GM12873 (cell line): ENCODE results near the gene NPTXR.

ENCODE experiments used
- TF ChIP-seq, protein P1 (sequence below): IDR thresholded peaks from 2 replicates; pipeline ENCODE4 v1.5.1; 2012; ENCODE audit warnings: low read depth, mild to moderate bottlenecking, moderate library complexity, low read length, control low read depth; ENCODE audit not compliant: insufficient read depth; ENCODE audit errors: missing control alignments

Gene NPTXR

DNA sequence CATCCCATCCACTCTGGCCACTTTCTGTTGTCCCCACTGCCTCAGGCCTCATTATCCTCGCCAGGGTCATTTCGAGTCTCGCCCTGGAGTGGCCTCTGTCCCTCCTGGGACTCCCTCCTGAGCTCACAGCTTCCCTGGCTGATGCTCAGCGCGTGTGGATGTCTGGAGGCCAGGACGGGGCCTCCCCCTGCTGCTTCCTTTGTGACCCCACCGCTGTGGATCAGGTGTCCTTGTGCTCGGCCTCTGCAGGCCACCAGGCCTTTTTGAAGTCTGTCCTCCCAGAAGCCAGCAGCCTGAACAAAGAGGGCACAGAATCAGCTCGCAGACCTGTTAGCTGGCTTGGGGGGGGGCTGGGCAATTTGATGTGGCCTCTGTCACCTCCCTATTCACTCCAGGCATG, 14.7 kb upstream of the NPTXR start:
- TF ChIP-seq, protein P1, sequence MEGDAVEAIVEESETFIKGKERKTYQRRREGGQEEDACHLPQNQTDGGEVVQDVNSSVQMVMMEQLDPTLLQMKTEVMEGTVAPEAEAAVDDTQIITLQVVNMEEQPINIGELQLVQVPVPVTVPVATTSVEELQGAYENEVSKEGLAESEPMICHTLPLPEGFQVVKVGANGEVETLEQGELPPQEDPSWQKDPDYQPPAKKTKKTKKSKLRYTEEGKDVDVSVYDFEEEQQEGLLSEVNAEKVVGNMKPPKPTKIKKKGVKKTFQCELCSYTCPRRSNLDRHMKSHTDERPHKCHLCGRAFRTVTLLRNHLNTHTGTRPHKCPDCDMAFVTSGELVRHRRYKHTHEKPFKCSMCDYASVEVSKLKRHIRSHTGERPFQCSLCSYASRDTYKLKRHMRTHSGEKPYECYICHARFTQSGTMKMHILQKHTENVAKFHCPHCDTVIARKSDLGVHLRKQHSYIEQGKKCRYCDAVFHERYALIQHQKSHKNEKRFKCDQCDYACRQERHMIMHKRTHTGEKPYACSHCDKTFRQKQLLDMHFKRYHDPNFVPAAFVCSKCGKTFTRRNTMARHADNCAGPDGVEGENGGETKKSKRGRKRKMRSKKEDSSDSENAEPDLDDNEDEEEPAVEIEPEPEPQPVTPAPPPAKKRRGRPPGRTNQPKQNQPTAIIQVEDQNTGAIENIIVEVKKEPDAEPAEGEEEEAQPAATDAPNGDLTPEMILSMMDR = no peak

DNA sequence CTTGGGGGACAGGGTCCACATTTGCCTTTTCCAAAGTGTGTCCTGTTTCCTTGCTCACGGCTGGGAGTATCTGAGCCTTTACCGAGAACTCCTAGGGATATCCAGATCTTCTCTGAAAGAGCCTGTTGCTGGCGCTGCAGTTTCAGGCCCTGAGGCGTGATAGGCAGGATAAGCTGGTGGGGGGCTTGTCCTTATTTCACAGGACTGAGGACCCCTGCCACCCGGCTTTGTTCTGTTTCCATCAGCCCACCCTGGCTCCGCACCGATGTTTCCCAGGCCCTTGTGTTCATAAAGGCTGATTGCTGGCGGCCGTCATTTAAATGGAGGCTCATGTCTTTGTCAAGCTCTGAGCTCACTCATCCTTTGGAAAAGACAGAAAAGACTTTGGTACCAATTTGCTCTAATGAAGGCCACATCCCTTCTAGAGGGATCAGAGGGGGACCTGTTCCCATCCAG, 9.4 kb upstream of the NPTXR start:
- TF ChIP-seq, protein P1 = no peak

DNA sequence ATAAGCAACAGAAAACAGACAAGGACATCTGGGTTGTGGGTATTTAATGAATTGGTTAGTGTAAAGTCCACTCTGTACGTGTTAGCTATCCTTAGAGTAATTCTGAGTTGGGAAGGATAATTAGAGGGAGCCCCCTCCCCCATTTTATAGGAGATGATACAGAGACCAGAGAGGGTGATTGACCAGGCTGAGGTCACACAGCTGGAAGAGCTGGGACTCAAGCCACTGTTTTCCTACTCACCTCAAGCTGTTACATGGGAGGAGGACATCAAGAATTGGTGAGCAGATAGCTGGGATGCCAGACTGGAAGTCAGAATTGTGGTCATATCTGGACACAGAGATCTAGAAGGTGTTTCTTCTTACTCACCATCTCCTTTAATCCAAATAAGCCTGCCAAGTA, 8.7 kb upstream of the NPTXR start:
- TF ChIP-seq, protein P1 = no peak

DNA sequence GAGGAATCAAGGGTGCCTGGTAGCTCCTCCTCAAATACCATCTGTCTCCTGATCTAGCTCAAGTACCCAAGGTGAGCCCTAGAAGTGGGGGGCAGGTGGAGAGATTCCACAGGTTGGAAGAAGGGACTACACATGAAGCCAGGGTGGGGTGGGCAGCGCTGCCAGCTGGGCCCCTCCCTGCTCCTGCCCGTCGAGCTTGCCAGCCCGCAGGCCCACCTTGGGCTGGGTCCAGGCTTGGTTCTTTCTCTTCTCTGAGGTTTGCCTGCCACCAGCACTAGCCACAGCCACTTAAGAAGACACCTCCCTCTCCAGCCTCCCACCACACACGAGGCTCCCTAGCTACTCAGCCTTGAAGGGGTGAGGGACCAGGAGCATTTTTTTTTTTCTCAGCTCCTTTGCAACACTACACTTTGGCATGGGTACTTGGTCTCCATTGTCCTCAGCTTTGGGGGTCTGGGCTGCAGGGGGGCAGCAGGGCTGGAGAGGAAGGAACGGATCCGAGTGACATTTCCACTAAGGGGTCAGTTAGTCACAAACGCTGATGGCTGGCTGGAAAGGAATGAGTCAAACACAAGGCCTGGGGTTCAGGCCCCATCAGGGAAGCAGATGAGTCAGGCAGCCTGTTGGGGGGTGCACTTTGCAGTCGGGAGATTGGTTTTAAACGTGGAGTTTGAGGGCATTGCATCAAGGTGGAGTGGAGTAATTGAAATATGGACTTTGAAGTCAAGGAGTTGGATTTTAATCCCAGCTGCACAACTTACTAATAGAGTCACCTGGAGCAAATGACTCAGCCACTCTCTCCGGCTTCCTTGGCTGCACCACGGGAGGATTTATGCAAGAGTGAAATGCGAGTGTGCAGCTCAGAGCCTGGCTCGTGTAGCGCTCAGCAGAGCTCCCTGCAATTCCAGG, 7.4 kb upstream of the NPTXR start:
- TF ChIP-seq, protein P1 = no peak

DNA sequence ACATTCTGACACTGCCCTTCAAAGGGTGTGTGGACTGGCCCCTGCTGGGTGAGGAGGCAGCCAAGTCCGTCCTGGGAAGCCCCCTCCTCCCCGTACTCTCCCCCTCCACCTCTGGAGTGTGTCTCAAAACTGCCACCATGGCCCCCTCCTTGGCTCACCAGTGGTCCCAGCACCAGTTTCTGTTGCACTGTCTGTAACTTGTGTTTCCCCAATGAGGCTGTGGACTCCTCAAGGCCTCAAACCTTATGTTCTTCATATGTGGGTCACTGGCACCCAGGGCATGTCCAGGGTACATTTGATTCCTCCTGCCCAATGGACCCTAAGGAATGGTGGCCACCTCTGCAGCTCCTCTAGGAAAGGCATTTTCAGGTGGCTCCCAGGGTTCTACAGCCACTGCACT, 6.6 kb upstream of the NPTXR start:
- TF ChIP-seq, protein P1 = no peak

DNA sequence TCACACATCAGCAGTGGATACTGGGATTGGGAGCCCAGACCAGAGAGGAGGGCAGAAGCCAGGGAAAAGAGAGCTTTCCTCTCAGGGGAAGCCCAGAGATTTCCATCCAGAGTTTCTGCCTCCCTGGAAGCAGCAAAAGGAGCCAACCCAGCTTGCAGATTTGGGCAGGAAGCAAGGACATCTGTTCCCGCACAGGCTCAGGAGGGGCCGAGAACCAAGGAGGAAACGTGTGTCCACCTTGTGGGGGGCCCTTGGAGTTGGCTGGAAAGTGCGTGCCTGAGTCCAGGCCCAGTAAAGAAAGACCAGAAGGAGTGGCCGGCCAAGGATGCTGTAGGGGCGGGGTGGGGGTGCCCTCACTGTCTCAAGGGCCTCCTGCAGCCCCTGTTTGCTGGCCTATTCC, 6.0 kb upstream of the NPTXR start:
- TF ChIP-seq, protein P1 = no peak

DNA sequence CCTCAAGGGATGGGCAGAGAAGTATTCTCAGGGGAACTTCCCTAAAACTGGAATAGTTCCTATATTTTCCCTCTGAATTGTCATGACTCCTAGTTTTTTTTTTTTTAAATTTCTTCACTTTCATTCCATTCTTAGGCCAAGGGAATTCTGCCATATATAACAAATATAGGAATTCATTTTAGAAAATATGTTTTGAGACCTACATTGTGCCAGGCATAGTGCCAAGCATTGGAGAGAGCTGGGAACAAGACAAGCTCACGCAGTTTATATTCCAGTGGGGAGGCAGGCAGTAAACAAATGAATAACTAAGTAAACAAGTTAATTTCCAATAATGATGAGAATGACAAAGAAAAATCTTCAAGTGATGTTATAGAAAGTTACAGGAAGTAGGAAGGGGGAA, 2.6 kb upstream of the NPTXR start:
- TF ChIP-seq, protein P1 = no peak
